Measurements from ENCODE around the gene ACOXL.

DNA sequence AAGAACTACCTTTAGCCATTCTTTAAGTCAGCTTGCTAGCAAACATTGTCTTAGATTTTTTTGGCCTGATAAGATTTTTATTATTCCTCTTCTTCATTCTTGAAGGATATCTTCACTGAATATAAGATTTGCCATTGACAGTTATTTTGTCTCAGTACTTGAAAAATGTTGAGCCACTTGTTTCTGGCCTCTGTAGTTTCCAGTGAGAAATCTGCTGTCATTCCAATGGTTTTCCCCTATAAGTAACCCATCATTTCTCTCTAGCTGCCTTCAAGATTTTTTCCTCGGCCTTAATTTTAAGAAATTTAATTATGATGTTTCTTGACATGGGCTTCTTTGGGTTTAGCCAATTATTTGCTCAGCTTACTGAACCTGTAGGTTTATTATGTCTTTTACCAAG, 32.6 kb downstream of the ACOXL start:
- TF ChIP-seq, protein P1, sequence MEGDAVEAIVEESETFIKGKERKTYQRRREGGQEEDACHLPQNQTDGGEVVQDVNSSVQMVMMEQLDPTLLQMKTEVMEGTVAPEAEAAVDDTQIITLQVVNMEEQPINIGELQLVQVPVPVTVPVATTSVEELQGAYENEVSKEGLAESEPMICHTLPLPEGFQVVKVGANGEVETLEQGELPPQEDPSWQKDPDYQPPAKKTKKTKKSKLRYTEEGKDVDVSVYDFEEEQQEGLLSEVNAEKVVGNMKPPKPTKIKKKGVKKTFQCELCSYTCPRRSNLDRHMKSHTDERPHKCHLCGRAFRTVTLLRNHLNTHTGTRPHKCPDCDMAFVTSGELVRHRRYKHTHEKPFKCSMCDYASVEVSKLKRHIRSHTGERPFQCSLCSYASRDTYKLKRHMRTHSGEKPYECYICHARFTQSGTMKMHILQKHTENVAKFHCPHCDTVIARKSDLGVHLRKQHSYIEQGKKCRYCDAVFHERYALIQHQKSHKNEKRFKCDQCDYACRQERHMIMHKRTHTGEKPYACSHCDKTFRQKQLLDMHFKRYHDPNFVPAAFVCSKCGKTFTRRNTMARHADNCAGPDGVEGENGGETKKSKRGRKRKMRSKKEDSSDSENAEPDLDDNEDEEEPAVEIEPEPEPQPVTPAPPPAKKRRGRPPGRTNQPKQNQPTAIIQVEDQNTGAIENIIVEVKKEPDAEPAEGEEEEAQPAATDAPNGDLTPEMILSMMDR (IDR thresholded peaks at IDR 0.05) = no peak
- TF ChIP-seq EP300 (IDR thresholded peaks at IDR 0.05) (no peak), POLR2A (IDR thresholded peaks at IDR 0.05) (no peak), POLR2AphosphoS5 (IDR thresholded peaks at IDR 0.05) (no peak)
